GM18505 (cell line): Measurements from ENCODE around the gene TIMM17B.

ENCODE experiments used
- ATAC-seq: cut with Tn5 transposase; IDR thresholded peaks from one replicate; pipeline ENCODE4 v1.9.1; 2021; ENCODE audit not compliant: unreplicated experiment
- POLR2A ChIP-seq: IDR thresholded peaks from 4 replicates; pipeline ENCODE4 v1.6.1; 2011; ENCODE audit warnings: borderline replicate concordance; ENCODE audit not compliant: insufficient read depth, insufficient read length; ENCODE audit errors: extremely low read depth

Gene TIMM17B

GRCh38 chrX:48927736-48928382 lies 30.3 kb upstream of the TIMM17B start:
- no peak for TF ChIP-seq POLR2A

DNA sequence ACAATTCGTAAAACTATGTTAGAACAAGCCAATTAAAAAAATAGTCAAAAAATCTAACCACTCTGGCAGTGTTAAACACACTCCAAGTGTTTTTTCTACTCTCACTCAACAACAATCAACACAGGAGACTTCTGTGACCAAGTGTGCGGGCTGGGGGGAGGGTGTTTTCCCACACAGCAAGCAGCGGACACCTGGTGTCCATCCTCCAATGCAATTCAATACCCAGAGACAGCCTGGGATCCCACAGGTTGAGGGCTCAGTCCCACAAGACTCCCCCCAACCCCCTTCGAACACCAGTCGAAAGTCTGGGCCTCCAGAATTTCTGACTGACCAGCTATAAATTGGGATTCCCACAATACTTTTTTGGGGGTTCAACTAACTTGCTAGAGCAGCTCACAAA lies 29.6 kb upstream of the TIMM17B start:
- no peak for TF ChIP-seq POLR2A
- ATAC-seq = no peak

More at GRCh38 chrX:48927736-48928382, 30.3 kb upstream of the TIMM17B start:
- ATAC-seq = no peak

DNA sequence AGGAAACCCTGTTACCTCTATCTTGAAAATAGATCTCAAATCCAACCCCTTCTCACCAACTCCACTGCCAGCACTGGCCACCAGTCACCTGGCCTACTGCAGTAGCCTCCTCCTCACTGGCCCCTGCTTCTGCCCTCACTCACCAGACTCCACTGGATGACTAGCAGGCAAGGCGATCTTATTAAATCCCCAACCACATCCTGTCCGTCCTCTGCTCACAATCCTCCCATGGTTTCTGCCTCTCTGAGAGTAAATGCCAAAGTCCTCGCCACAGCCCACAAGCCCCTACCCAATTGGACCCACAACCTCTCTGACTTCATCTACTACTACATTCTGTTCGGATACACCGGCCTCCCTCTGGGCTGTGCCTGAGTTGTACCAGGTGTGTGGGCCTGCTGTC lies 26.7 kb upstream of the TIMM17B start:
- no peak for ATAC-seq
- no peak for TF ChIP-seq POLR2A

DNA sequence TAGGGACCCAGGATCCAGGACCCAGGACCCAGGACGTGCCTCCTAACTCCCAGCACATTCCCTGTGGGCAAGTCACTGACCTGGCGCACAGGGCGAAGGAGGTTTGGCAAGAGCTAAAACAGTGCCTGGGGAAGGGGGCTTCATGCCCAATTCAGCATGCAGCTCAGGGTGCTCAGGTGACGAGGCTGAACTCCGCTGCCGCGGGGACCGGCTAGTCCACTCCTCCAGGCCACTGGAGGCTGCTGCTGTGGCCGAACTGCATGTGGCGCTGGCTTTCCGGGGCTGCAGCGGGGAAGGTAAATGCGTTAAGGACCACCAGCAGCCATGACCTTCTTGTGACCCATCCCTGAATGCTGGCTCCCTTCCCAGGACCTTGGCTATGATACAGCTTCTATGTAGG lies 26.2 kb upstream of the TIMM17B start:
- no peak for ATAC-seq
- TF ChIP-seq POLR2A = no peak

DNA sequence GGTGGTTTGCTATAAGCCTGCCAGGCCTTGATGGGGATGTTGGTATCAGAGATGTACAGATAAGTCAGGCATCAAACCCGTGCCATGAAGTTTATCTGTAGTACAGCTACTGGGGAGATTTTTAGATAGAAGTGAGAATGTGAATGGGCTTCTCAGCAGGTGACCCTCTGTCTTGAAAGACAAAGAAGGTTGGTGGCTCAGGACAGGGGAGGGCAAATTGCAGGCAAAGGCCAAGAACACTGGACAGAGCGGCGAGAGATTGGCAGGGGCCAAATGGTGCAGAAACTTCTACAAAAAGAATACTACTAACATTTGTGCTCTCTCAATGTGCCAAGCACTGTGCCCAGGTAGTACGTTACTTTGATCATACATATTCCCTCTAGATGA lies 23.1 kb upstream of the TIMM17B start:
- no peak for TF ChIP-seq POLR2A
- no peak for ATAC-seq

DNA sequence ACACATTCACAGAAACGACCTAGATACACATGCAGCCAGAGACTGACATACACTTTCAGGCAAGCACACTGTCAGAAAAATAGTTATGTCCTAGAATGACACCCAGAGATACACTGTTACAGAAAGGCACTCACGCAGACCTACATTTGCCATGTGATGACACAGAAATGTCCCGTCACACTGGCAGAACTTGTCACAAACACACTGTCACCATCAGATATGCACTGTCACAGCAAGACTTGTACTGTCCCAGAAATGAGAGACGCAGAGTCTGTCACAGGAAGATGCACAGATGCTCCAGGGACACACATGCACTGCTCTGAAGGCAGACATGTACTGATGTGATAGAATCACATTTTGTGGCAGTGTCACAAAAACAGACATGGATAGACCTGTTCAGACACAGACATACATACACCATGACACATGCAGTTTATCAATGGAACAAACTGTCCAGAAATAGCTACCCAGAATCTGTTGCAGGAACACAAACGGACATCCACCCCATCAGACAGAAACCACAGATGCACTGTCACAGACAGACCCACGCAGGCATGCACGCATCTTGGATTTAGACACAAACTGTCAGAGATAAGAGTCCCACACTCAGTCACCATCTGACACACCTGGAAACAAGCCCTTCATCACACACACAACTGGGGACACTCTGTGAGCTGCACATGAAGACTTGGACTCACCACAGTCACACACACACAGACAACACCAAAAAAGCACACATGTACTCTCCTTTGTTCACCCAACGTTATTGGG lies 22.6 kb upstream of the TIMM17B start:
- ATAC-seq = no peak
- peak; percentile 32 for TF ChIP-seq POLR2A

DNA sequence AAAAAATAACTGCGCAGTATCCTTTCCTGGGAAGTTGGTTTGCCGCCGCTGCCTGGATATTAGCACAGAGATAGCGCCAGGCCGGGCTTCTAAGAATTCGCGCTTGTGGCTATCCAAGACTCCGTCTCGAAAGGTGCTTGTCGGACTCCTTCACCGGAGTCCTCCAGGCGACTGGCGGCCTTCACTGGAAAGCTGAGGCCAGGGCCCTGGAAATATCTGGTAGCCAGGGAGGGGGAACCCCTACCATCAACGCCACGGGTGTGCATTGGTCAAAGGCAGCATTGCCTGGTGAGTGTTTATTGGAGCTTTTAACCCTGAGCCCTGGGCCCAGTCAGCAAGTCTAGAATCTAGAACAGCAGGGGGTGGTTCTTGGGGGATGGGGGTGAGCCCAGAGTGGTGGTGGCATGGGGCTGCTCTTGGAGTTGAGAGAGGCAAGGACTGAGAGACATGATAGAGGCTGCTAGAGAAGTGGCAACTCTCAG lies 21.8 kb upstream of the TIMM17B start:
- no peak for ATAC-seq
- TF ChIP-seq POLR2A = no peak

GRCh38 chrX:48918643-48919340 lies 21.2 kb upstream of the TIMM17B start, which contains the start of gene PIM2:
Gene PIM2 (minus strand): TSS chrX:48919024. CDS start chrX:48918834, 190 bp downstream.
- TF ChIP-seq POLR2A = peak; percentile 99
- ATAC-seq = peak; percentile 75

DNA sequence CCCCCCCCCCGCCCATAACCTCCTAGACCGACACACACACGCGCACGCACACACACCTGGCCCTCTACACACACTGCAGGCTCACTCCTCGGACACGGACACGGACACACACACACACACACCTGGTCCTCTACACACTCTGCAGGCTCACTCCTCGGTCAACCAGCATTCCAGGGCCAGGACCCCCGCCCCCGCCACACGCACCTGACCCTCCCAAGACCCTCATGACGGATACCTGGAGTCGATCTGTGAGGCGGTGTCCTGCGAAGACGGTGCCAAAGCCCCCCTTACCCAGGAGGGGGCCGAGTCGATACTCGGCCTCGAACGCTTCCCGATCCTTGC lies 20.7 kb upstream of the TIMM17B start:
- TF ChIP-seq POLR2A = no peak
- no peak for ATAC-seq

DNA sequence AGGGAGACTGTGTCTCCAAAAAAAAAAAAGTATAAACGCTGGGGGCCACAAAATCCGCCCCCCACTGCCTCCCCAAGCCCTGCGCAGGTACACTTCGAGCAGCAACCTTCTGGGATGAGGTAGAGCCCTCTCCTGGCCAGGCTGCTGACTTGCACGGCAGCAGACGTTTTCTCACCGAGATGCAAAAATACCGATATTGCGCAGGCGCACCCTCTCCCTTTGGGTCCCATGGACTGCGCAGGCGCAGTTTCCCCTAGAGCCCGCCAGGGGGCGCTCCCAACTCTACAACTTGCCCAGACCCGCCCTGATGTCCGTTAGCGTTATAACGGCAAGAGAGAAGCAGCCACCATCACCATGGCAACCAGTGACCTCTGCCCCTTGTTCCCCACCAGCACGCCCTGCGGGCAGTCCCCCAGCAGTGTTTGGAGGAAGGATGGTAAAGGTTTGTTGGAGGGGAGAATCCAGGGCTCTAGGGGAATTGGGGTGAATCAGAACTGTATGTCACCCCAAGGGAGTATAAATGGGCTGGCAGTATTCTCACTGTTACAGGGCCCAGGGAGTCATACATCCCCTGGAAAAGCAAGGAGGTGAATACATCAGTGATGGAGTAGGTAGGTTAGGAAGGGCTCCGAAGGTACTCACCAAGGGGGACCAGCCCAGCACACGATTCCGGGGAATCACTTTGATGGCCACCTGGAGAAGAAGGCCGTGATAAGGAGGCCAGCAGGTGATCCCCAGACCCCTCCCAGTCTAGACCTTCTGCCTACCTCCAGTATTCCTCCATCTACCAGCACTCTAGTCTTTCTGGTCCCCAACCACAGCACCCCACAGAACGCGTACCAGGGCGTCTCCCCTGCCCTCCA lies 19.8 kb upstream of the TIMM17B start:
- peak; percentile 28 for TF ChIP-seq POLR2A
- peak; percentile 40 for ATAC-seq

- ATAC-seq = no peak
- peak; percentile 9 for TF ChIP-seq POLR2A
Observed at GRCh38 chrX:48914593-48915493, 17.3 kb upstream of the TIMM17B start.
